ENCODE measurements around the gene SOWAHD. TPM values are rescaled to one million over a fixed set of nuclear protein-coding genes. Genes with fewer than 3 reads are reported as not detected.
A peak's percentile ranks its signal among the peaks of the same experiment; 100 is the strongest.

Gene SOWAHD
- total and polyA plus RNA-seq, 12 donors = 0.12 to 1.7 (median 0.36) TPM; not detected in 7

DNA sequence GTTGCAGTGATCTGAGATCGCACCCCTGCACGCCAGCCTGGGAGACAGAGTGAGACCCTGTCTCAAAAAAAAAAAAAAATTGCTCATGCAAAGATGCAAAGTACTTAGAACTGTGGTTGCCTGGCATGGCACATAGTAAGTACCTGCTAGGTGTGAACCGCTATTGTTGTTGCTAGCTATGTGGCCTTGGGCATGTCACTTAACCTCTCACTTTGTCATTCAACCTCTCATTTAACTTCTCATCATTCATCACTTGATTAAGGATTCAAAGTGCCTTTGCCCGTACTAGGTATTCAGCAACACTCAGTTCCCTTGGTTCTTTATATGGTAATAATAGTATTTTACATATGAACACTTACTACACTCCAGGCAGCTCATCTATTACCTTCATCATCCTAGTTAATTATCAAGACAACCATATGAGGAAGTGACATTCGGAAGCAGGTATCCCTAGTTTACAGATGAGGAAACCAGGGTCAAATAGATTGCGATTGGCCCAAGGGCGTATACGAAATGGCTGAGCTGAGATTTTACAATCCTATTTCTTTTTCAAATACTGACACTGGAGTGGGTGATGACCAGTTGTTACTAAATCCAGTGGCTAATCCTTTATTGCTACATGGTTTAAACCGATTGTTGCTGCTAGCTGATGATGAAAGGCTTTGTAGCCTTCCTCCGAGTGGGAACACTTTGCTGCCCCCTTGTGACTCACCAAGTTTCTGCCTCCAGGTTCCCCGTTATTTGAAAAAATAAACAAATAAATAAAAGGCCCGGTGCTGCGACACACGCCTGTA is 28.8 kb upstream of the SOWAHD start:
- intact Hi-C loops (cut with DNase I) = loop anchor here in 8 of 10 donors (2.0 to 10.0 kb wide), 7 partner anchors 115 to 215 kb away; partner anchors contain the start of gene NKRF (in 1 of the 8)
- Histone ChIP-seq H3K36me3 (no peaks in the 10 kb centered on the region), H3K27ac (no peak overlapping the region), H3K9me3 (no peaks in the 10 kb centered on the region), H3K4me3 (no peak overlapping the region), H3K27me3 (no peaks in the 10 kb centered on the region), H3K4me1 (peaks cover 0 to 8% (median 0%) of the 10 kb centered on the region in 9 donors)
- WGBS, 2 donors = 35 to 37% methylated on average over 14 of the region's 14 CpGs
- DNase-seq (peak; percentile 16 to 45), ATAC-seq (peak in 2 of 8 donors; percentile 41 to 45)
- TF ChIP-seq, protein P1, sequence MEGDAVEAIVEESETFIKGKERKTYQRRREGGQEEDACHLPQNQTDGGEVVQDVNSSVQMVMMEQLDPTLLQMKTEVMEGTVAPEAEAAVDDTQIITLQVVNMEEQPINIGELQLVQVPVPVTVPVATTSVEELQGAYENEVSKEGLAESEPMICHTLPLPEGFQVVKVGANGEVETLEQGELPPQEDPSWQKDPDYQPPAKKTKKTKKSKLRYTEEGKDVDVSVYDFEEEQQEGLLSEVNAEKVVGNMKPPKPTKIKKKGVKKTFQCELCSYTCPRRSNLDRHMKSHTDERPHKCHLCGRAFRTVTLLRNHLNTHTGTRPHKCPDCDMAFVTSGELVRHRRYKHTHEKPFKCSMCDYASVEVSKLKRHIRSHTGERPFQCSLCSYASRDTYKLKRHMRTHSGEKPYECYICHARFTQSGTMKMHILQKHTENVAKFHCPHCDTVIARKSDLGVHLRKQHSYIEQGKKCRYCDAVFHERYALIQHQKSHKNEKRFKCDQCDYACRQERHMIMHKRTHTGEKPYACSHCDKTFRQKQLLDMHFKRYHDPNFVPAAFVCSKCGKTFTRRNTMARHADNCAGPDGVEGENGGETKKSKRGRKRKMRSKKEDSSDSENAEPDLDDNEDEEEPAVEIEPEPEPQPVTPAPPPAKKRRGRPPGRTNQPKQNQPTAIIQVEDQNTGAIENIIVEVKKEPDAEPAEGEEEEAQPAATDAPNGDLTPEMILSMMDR (IDR thresholded peaks at IDR 0.05) = peak; percentile 31 to 70 (median 62)

DNA sequence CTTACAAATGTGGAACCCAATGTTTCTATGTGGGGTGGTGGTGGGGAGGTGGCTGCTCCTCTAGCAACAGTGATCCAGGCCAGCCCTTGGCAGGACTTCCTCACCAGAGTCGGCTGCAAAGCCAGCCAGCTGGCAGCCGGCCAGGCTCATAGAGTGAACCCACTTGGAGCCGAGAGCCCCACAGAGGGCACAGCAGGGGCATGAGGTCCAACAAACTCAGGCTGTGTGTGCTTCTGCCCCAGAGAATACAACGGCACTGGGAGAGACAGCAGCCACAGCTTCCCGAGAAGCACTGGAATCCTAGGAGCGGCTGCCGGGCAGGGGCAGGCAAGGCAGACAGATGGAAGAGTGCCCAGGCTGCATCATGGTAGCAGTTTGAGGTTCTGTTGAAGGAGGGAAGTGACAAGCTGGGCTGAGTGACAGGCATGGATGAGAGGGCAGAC is 23.5 kb upstream of the SOWAHD start:
- H3K4me1 ChIP-seq = peaks cover 0 to 6% (median 0%) of the 10 kb centered on the region in 9 donors
- WGBS, 2 donors = 20 to 25% methylated on average over 7 of the region's 7 CpGs
- no peaks in the 10 kb centered on the region for H3K9me3 ChIP-seq
- H3K27me3 ChIP-seq = no peaks in the 10 kb centered on the region
- intact Hi-C loops (cut with DNase I) = loop anchor here in 6 of 10 donors (5.0 to 10.0 kb wide), 4 partner anchors 123 to 220 kb away; partner anchors contain the start of gene NKRF (in 1 of the 6)
- DNase-seq (peak; percentile 40 to 67), ATAC-seq (peak; percentile 61 to 96 (median 86))
- no peak overlapping the region for H3K4me3 ChIP-seq
- H3K36me3 ChIP-seq = no peaks in the 10 kb centered on the region
- TF ChIP-seq, protein P1 (IDR thresholded peaks at IDR 0.05) = no peak
- peak overlapping the region in 1 of 10 donors; percentile 19 for H3K27ac ChIP-seq

DNA sequence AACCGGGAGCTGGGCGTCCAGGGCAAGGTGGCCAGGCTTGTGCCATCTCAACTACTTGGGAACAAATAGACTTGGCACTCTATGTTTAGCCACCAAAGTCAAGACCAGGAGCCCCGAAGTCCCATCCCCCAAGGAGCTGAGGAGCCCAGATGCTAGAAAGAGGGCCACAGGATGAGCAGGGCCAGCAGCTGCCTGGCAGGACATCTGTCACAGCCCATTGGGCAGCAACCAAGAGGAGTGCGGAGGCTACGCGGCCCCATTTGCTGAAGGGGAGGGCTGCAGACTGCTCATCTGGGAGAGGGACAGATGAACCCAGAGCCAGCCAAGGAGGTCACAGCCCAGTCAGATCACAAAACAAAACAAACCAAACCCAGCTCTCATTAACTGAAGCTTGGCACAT is 22.9 kb upstream of the SOWAHD start:
- H3K4me3 ChIP-seq = no peak overlapping the region
- ATAC-seq (no peak), DNase-seq (no peak)
- H3K27me3 ChIP-seq = no peaks in the 10 kb centered on the region
- 51 to 69% methylated on average over 6 of the region's 6 CpGs for WGBS, 2 donors
- peaks cover 0 to 3% (median 0%) of the 10 kb centered on the region in 9 donors for H3K4me1 ChIP-seq
- no peaks in the 10 kb centered on the region for H3K36me3 ChIP-seq
- no peak overlapping the region for H3K27ac ChIP-seq
- no peaks in the 10 kb centered on the region for H3K9me3 ChIP-seq
- TF ChIP-seq, protein P1 (IDR thresholded peaks at IDR 0.05) = no peak
- intact Hi-C loops (cut with DNase I) = loop anchor here in 3 of 10 donors (10.0 kb wide), 1 partner anchor 221 kb away; no protein-coding TSS in a partner anchor

DNA sequence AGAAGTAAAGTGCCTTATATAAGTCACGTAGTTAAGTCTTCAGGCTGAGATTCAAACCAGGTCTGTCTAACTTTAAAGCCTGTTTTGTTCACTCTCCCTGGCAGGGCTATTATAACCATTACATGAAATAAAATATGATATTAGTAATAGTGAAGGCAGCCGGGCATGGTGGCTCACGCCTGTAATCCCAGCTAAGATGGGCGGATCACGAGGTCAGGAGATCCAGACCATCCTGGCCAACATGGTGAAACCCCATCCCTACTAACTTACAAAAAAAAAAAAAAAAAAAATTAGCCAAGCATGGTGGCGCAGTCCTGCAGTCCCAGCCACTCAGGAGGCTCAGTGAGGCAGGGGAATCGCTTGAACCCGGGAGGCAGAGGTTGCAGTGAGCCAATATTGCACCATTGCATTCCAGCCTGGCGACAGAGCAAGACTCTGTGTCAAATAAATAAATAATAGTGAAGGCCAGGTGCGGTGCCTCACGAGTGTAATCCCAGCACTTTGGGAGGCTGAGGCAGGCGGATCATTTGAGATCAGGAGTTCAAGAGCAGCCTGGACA is 22.1 kb upstream of the SOWAHD start:
- intact Hi-C loops (cut with DNase I) = loop anchor here in 3 of 10 donors (10.0 kb wide), 1 partner anchor 221 kb away; no protein-coding TSS in a partner anchor
- TF ChIP-seq, protein P1 (IDR thresholded peaks at IDR 0.05) = no peak
- Histone ChIP-seq H3K27me3 (no peaks in the 10 kb centered on the region), H3K36me3 (no peaks in the 10 kb centered on the region), H3K9me3 (no peaks in the 10 kb centered on the region), H3K4me3 (no peak overlapping the region), H3K4me1 (peaks cover 0 to 3% (median 0%) of the 10 kb centered on the region in 9 donors), H3K27ac (no peak overlapping the region)
- ATAC-seq (no peak), DNase-seq (no peak)
- 89 to 95% methylated on average over 9 to 11 of the region's 12 CpGs for WGBS, 2 donors

All from heart right ventricle (tissue), 16 donors.